ENCODE results near the gene PGAM2.

Gene PGAM2

GRCh38 chr7:44086627-44087026, 21.3 kb upstream of the PGAM2 start:
- no peak overlapping the region for H3K4me3 ChIP-seq (ENCODE audit: low read depth, low read length)

DNA sequence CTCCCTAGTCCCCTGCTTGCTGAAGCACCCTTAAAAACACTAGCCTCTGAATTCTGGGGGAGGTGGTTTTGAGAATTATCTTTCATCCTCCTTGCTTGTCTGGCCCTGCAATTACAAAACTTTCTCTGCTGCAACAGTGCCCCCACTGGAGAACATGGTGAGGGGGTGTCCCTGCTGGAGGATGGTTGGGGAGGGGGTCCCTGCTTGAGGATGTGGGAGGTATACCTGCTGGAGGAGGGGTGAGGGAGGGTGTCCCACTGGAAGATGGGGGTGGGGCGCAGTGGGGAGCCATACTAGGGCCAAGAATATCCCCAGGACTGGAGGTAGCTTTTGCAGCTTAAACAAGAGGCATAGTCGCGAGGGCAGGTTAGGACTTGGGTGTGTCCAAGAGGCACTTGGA, 20.2 kb upstream of the PGAM2 start:
- H3K4me3 ChIP-seq (ENCODE audit: low read depth, low read length): no peak overlapping the region

DNA sequence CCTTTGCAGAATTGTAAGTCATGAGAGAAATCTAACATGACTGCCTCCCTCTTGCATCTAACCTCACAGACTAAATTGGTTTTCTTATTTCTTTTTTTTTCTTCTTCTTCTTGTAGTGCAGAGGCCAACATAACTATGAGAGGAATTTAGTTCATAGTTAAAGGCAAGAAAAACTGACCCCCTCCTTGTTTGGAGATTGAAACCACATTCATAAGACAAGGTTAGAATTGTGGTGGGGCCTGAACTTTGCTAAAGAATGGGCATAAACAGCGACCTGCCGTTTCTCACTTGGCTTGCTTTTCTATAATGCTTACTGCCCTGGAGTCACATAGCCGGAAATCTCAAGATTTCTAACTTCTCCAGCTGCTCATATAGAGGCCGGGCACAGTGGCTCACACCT, 19.3 kb upstream of the PGAM2 start:
- H3K4me3 ChIP-seq (ENCODE audit: low read depth, low read length): no peak overlapping the region

DNA sequence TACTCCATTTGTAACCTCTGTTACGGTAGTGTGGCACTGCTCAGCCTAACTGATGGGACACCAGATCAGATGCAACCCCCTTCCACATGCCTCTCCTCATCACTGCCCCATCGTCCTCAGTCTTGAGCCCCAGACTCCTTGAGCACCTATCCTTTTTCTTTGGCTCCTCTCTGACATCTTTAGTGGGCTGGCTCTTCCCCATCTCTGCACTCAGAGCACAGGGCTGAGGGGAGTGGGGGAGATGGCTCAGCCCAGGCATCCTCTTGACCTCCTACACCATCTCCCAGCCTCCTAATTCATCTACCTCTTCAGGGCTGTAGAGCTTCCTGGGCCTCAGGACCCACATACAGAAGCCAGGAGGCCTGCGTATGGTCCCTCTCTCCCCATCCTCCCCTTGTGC, 18.4 kb upstream of the PGAM2 start:
- H3K4me3 ChIP-seq (ENCODE audit: low read depth, low read length): no peak overlapping the region

GRCh38 chr7:44082541-44083207, 17.3 kb upstream of the PGAM2 start:
- H3K4me3 ChIP-seq (ENCODE audit: low read depth, low read length): peak overlapping the region; percentile 41

- H3K4me3 ChIP-seq (ENCODE audit: low read depth, low read length): no peak overlapping the region
Observed at GRCh38 chr7:44081266-44081748, 15.9 kb upstream of the PGAM2 start.

DNA sequence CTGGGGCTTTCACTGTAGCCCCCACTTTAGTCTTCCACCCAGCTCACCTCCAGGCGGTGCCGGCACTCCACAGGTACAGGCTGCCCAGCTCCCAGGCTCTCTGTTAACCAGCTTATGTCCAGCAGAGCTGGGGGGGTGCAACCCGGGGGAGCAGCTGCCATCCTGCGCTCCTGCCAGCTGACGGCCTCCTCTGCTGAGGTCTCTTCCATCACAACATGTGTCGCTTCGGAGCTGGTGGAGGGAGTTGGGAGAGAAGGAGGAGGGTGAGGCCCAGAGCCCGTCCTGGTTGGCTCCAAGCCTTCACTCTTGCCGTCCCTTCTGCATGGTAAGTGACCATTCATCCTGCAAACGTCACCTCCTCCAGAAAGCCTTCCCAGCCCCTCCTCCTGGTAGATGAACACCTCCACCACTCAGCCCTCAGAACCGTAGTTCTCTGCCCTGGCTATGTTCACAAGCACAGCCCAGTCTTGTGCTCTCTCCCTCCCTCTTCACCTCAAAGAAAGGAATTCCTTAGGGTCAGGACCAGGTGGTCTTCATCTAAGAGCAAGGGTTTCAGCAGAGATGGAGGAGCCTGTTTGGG, 15.4 kb upstream of the PGAM2 start:
- H3K4me3 ChIP-seq (ENCODE audit: low read depth, low read length): no peak overlapping the region

DNA sequence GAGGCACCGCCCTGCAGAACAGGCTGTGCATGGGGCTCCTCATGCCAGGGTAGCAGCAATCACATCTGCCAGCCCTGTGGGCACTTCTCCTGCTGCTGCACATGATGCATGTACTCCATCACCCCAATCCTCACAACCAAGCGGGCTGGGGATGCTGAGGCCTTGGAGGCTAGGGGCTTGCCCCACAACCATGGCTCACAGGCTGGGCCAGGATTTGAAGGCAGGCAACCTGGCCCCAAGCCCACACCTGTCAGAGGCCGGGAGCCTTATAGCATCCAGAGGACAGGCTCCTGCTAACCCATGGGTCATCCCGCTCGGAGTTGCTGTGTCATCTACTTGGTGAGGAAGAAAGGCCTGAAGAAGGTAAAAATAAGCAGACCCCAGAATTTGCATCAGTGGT, 14.8 kb upstream of the PGAM2 start:
- H3K4me3 ChIP-seq (ENCODE audit: low read depth, low read length): no peak overlapping the region

- no peak overlapping the region for H3K4me3 ChIP-seq (ENCODE audit: low read depth, low read length)
Observed at GRCh38 chr7:44079331-44080021, 14.1 kb upstream of the PGAM2 start.

DNA sequence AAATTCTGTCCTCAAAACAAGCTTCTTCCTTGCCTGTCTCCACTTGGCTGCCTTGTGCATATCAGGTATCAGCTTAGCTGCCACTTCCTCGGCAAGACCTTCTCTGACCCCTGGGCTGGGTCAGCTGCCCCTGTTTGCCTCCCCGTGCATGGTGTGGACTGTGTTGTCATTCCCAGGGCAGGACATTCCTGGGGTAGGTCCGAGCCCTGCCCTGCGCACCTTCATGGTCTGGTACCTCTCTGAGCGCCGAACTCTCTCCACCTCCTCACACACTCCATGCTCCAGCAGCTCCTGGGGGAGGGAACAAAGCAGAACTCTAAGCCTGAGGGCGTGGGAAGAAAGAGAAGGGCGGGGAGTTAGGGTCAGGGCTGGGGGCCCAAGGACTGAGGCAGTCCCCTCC, 13.2 kb upstream of the PGAM2 start:
- H3K4me3 ChIP-seq (ENCODE audit: low read depth, low read length): no peak overlapping the region

DNA sequence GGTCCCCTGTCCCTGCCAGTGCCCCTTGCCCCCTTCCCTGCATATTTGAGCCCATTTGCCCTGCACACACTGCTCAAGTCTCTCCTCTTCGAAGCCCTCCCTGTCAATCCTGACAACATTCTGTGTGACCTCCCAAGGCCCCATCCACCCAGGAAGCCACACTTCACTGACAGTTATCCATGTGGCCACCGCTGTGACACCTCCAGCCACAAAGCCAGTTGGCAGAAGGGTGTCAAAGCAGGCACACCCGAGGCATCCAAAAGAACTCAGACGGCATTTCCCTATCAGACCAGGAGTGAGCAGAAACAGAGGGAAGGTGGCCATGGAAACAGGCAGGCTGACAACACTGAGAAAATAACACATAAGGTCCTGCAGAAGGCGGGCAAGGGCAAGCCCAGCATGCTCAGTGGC, 12.3 kb upstream of the PGAM2 start:
- H3K4me3 ChIP-seq (ENCODE audit: low read depth, low read length): no peak overlapping the region

GRCh38 chr7:44077061-44077460, 11.7 kb upstream of the PGAM2 start:
- H3K4me3 ChIP-seq (ENCODE audit: low read depth, low read length): no peak overlapping the region

- H3K4me3 ChIP-seq (ENCODE audit: low read depth, low read length): no peak overlapping the region
Observed at GRCh38 chr7:44076101-44076895, 10.9 kb upstream of the PGAM2 start.

DNA sequence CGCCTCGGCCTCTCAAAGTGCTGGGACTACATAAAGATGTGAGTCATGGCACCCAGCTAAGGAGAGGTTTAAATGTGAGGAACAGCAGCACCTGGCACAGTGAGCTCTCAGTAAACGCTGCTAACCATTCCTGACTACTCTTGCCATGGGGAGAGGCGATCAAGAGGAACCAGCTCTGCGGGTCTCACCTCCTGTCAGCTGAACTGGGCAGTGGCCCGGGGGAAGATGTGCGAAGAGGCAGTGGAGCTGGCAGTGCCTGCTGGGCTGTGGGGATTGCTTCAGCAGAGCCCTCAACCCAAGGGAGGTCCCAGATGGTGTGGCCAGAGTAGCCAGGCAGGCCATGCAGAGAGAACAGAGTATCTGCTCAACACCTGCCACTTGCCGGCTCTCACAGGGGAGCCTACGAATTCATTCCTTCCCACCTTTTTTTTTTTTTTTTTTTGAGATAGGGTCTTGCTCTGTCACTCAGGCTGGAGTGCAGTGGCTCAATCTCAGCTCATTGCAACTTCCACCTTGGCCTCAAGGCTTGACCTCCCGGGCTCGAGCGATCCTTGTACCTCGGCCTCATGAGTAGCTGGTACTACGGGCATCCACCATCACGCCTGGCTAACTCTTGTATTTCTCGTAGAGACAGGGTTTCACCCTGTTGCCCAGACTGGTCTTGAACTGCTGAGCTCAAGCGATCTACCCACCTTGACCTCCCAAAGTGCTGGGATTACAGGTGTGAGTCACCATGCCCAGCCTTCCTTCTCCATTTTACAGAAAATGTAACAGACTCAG, 10.1 kb upstream of the PGAM2 start:
- H3K4me3 ChIP-seq (ENCODE audit: low read depth, low read length): no peak overlapping the region

- H3K4me3 ChIP-seq (ENCODE audit: low read depth, low read length): no peak overlapping the region
Observed at GRCh38 chr7:44074349-44074695, 9.0 kb upstream of the PGAM2 start.

GRCh38 chr7:44073664-44074348, 8.4 kb upstream of the PGAM2 start:
- H3K4me3 ChIP-seq (ENCODE audit: low read depth, low read length): no peak overlapping the region

DNA sequence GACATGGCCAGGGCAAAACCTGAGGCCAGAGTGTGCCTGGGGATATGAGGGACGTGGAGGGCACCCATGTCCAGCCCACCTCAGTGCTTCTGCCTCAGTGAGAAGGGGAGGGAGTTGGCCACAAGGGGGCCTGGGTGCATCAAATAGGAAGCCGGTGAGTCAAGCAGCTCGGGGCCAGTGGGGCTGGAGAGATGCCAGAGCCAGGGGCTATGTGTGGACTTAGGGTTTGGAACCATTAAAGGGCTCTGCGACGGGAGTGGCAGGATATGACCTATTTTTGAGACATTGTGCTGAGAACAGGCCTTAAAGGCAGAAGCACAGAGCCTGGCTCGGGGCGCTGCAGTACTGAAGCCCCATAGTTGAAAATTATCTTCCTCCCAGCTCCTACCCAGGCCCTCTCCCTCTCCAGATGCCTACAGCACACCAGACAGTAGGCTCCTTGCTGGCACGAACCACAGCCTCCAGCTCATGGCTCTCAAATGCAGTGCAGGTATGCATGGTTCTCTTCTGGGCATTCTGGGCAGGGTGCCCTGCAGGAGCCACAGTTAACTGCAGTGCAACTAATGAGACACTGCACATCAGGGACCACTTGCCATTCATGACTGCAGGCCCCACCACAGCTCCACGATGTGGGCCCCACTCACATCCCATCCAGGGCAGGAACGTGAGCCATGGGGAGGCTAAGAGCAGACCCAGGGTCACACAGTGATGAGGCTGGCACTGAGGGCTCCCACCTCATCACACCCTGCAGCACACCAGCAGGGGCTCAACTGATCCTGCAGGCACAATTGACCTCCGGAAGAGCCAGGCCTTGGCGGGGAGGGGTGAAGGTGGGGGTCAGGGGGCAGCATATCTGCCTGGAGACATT, 7.2 kb upstream of the PGAM2 start:
- H3K4me3 ChIP-seq (ENCODE audit: low read depth, low read length): no peak overlapping the region

DNA sequence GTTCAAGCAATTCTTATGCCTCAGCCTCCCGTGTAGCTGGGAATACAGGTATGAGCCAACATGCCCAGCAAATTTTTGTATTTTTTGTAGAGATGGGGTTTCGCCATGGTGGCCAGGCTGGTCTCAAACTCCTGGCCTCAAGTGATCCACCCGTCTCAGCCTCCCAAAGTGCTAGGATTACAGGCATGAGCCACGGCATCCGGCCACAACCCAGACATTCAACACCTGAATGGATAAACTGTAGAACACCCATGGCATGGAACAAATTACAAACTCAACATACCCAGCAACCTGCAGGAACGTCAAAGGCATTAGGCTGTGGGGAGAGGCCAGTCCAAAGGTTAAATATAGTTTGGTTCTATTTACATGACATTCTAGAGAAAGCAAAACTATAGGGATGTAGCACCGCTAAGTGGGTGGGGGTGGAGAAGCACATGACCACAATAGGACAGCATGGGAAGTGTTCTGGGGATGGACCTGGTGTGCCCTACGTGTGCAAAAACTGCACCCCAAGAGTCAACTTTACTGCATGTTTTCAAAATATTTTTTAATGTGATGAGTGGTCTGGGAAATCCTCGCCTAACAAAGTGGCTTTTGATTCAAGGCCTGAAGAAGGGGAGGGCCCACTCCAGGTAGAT, 6.5 kb upstream of the PGAM2 start:
- no peak overlapping the region for H3K4me3 ChIP-seq (ENCODE audit: low read depth, low read length)

- no peak overlapping the region for H3K4me3 ChIP-seq (ENCODE audit: low read depth, low read length)
Observed at GRCh38 chr7:44068054-44068453, 2.7 kb upstream of the PGAM2 start.
